Lung microvascular endothelial cell (primary cell): ENCODE results near the gene CDKN2AIPNL. TPM values are rescaled to one million over a fixed set of nuclear protein-coding genes. Genes with fewer than 3 reads are reported as not detected.
"Not testable (repeated sequence)": the region's sequence is repeated elsewhere in the genome, so short reads cannot be mapped to it uniquely, and the experiment has no call there.

Experiments used
- DNase-seq, 2 donors: peaks; one replicate each; pipeline versions ENCODE4 v3.0.0 to v3.0.0-alpha.2; 2010; ENCODE audit warnings: low read depth in 2 of 2
- total RNA-seq: library from RNA; depleted of rRNA; stranded (reverse); fragments of >200 nt; gene quantifications from 2 replicates; pipeline ENCODE4 v1.2.1, GENCODE V29; 2014

CDKN2AIPNL gene
- total RNA-seq, 1 donor from 2014 or later, result 52.0 TPM

DNA sequence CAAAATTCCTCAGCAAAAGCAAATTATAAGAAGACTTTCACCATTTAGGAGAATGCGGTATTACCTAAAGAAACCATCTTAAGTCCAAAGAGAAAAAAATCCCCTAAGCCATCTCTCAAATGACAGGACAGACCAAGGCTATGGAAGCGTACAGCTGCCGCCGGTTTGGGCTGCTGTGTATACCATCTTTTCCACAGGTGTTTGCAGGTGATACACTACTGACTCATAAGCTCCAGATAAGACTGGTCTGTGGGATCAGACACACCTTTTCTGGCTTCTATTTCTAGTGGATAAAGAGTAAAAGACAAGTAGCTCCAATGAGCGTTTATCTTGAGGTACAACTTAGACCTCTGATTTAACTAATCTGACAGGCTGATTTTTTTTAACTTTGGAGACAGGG, 7.7 kb downstream of the CDKN2AIPNL start:
- no peak for DNase-seq

GRCh38 chr5:134398609-134399155, 13.0 kb downstream of the CDKN2AIPNL start:
- DNase-seq, result no peak

DNA sequence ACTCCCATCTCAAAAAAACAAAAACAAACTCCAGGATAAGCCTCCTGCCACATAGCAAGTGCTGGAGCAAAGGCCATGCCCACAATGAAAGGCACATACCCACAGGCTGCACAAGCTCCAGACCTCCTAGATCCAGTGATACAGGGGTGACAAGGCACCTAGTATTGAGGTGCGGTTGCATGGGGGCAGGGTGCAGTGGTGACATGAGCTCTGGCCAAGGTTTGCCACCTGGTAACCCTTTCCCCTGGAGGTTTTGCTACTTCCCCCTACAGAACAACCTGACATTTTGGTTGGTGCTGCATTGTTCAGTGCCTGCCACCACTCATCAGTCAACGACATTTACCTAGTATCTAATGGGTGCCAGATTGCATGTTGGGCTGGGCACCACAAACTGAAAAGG, 14.5 kb downstream of the CDKN2AIPNL start:
- no peak for DNase-seq

DNA sequence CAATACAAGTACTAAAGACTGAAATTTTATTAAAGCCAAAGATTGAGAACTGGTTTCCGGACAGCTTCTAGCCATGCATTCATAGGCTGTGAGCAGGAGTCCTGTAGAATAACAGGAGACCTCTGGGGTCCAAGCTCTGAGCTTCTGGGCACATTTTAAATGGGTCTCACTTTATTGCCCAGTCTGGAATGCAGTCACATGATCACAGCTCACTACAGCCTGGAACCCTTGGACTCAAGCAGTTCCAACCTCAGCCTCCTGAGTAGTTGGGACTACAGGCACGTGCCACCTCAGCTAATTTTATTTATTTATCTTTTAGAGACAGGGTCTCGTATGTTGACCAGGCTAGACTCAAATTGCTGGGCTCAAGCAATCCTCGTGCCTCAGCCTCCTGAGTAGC, 15.4 kb downstream of the CDKN2AIPNL start:
- no peak for DNase-seq

GRCh38 chr5:134394932-134395331, 16.7 kb downstream of the CDKN2AIPNL start:
- DNase-seq, result no peak

DNA sequence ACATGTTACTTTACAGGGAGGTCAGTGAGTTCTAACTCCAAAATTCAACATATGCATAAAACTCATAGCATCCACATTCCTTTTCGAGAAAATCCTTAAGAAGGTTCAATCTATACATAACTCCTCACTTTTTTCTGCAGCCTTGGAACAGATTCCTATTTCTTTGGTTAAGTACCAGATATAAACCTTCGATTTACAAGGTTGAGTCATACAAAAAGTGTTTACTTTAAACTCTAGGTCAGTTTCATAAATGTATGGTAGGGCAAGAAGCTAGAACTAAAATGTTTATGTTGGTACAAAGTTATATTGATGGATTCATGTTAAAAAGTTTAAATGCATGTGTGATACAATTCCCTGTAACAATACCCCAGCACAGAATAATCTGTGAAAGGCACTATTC, 19.4 kb downstream of the CDKN2AIPNL start:
- no peak for DNase-seq

- no peak for DNase-seq
These were observed 24.2 kb downstream of the CDKN2AIPNL start for GRCh38 chr5:134387443-134387842.

DNA sequence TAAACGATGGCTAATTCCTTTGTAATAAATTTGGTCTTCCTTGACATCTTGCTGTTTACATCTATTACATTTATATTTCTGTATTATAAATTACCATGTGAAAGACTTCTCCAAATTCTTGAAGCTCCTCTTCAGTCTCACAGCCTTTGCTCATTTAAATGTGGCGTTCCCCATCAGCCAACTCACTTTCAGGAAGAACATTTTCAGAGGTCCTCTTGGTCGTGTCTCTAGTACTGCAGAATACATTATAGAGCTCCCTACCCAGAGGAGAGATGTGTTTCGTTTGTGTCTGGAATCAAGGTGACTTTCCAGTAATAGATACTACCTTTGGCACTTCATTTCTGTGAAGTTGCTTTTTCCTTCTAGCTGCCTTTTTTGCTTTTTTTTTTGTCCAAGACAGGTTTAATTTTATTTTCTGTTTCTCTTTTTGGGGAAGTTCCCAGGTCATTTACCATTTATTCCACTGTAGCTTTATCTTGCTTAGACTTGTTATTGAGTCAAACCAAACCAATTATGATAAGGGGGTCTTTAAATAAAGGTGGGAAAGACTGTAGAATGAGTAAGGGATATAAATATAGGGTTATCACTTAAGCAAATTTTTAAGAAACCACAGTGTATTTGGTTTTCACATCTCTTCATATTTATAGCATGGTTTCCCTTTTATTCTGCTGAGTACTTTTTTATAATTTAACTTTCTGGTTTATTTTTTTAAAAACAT, 27.5 kb downstream of the CDKN2AIPNL start:
- no peak for DNase-seq

DNA sequence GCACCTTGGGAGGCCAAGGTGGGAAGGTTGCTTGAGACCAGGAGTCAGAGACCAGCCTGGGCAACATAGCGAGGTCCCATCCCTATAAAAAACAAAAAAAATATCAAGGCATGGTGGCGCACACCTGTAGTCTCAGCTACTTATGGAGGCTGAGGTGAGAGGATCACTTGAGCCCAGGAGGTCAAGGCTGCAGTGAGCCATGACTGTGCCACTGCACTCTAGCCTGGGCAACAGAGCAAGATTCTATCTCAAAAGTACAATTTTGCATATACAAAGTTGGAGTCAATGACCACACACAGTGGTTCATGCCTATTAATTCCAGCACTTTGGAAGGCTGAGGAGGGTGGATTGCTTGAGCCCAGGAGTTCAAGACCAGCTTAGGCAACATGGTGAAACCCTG, 29.5 kb downstream of the CDKN2AIPNL start:
- not testable (repeated sequence) for DNase-seq

DNA sequence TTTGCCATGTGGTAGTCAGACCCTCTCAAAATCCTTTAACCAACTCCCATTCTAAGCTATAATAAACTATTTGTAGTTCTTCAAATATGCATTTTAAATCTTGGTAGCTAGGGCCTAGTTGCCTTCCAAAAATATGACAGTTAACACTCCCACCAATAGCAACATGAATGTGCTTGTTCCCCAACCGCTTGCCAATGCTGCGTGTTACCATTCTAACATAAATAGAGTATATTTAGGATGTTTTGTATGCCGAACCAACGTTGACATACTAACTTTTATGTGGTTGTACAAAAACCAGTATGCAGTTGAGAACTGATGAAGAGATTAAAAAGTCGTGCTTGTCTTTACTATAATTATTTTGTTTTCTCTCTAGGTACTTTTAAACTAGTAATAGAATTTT, 31.3 kb downstream of the CDKN2AIPNL start:
- DNase-seq, result no peak

GRCh38 chr5:134374232-134374631, 37.4 kb downstream of the CDKN2AIPNL start:
- DNase-seq, result peak; percentile 9 to 40

GRCh38 chr5:134373633-134374032, 38.0 kb downstream of the CDKN2AIPNL start:
- not testable (repeated sequence) for DNase-seq

- DNase-seq, result peak; percentile 35 to 57
These were observed 39.8 kb downstream of the CDKN2AIPNL start for GRCh38 chr5:134371834-134372340.

DNA sequence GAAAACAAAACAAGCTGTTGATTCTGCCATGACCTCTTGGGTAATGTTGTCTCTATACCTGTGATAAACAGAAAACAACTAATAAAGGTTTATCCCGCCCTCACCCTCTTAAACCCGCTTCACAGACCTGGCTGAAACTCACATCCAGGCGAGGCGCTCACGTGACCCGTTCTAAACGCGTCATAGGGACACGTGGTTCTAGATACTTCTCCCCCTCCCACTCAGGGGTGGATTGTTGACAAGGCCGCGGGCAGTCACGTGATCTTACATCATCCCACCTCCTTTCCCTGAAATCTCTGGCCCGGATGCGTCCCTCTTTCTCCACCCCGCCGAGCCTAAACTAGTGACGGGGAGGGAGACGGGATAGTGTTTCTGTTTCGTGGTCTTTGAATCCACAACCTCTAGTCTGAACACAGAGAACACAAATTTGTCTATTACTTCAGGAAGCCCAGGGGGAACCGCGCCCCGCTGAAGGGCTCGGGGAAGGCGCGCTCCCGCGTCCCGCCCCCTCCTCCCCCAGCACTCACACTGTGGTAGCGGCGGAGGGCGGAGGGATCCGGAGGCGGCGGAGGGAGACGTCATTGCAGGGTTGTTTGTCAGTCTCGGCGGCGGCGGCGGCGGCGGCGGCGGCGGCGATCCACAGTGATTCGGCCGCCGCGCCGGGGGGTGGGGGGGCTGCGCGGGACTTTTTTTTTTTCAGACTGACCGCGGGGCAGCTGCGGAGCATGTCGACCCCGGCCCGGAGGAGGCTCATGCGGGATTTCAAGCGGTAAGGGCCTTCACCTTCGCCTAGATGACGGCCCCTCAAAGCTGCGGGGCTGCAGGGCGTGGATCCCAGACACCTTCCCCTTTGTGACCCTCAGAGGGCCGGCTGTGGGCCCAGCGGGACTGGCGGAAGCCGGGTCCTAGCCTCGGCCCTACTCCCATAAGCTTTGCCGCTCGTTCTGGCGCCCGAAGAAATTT, 40.5 kb downstream of the CDKN2AIPNL start, which contains the start of gene UBE2B:
Gene UBE2B (plus strand): TSS at position 699 of the 963 bp plus-strand sequence. CDS start 27 bp downstream, at position 726.
- peak; percentile 100 for DNase-seq

DNA sequence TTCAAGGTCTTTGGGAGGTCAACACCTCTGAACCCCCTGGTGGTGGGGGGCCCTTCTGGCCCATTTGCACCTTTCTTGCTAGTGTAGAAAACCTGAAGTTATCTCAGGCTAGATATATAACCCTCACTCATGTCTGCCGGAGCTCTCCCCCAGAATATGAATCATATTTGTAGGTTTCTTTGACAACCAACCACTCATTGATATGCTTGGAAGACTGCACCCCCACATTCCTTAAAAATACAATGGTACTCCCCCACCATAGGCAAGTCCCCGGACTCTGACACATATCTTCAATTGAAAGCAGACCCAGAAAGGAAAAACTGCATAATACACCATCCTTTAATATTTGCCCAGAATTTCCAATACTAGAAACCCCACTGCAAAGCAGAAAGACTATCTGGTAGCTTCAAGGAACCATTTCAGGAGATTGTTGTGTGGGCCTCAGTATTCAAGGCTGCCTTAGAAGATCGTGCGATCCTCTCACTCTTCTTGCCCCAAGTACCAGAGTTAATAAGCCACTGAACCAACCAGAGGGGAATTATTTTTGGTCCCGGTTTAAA, 41.3 kb downstream of the CDKN2AIPNL start:
- DNase-seq, result peak in 1 of 2 donors; percentile 1

DNA sequence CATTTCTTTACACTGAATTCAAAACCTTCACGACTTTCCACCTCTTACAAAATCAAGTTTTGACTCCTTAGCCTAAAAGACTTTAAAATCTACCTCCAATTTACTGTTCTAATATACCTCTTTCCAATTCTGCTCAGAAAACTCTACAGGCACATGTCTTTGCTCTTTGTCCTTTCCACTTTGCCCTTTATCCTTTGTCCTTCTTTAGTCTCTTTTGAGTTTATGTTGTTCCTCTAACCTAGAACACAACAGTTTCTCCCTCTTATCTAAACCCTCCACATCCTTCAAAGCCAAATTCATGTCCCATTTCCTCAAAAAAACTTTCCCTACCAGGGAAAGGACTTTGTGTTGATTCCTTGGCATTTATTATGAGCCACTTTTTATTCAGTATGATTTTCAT, 46.1 kb downstream of the CDKN2AIPNL start:
- DNase-seq, result no peak

- no peak for DNase-seq
These were observed 56.0 kb downstream of the CDKN2AIPNL start for GRCh38 chr5:134355681-134356080.
